ENCODE data around the gene UBQLN4. TPM values are rescaled to one million over a fixed set of nuclear protein-coding genes. Genes with fewer than 3 reads are reported as not detected.

The UBQLN4 gene
- polyA plus RNA-seq, 1 of the 3 experiments (the other 2 are of a cell fraction) = 37.0 TPM

DNA sequence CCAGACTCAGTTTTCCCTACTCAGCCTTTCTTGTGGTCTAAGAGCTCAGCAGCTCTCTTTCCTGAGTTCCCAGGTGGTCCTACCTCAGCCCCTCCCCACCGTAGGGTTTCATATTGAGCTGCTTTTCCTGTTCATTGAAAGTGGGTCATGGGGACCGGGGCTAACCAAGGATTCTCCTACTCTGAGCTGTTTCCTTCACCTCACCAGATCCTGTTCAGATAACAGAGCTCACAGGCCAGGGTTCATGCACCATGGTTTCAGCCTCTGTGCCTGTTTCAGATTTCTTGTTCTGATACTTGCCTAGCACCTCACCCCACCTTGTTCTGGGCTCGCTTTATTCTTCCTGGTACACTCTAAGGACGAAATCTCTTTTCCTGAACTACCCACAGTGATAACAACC, 8.5 kb downstream of the UBQLN4 start:
- no peak overlapping the region for H2AFZ ChIP-seq (ENCODE audit: low read depth)
- no peak for DNase-seq
- H4K20me1 ChIP-seq (ENCODE audit: insufficient read depth) = no peaks in the 10 kb centered on the region
- H3K79me2 ChIP-seq (ENCODE audit: insufficient read depth) = no peaks in the 10 kb centered on the region
- H3K9ac ChIP-seq = no peak overlapping the region
- no peaks in the 10 kb centered on the region for H3K9me2 ChIP-seq
- no peaks in the 10 kb centered on the region for H3K4me1 ChIP-seq (ENCODE audit: control insufficient read depth in 1 of 2, insufficient read depth in 2 of 2, low read depth in 1 of 2, low read length in 1 of 2)
- no peaks in the 10 kb centered on the region for H3K27me3 ChIP-seq (ENCODE audit: insufficient read depth)
- ChIA-PET POLR2A (no interaction called here), CTCF (interaction anchor here (0.7 to 3.1 kb wide), 7 partner anchors 8 to 67 kb away, joined by 3 to 19 read pairs (median 3); partner anchors contain the start of genes ARHGEF2, LAMTOR2 and UBQLN4)
- H3K4me3 ChIP-seq (ENCODE audit: low read depth in 2 of 2, low read length in 1 of 2) = no peak overlapping the region
- peaks cover 11% of the 10 kb centered on the region for H3F3A ChIP-seq (replicated peaks; ENCODE audit: insufficient read depth)
- 95% methylated on average over 4 of the region's 4 CpGs for WGBS (ENCODE audit: low lambda C conversion rate)
- peaks cover 20 to 49% of the 10 kb centered on the region in 2 experiments for H3K36me3 ChIP-seq (replicated peaks in 1 of 2; ENCODE audit: control insufficient read depth in 1 of 2, insufficient read depth in 2 of 2, low read length in 1 of 2)
- H3K27ac ChIP-seq (ENCODE audit: low read depth in 2 of 2, low read length in 1 of 2) = no peak overlapping the region
- no peaks in the 10 kb centered on the region for H3K9me3 ChIP-seq
- TF ChIP-seq EP300 (IDR thresholded peaks at IDR 0.05; ENCODE audit: borderline replicate concordance in 1 of 2, low read depth in 1 of 2, low read length in 1 of 2) (no peak), MEF2A (IDR thresholded peaks at IDR 0.05; ENCODE audit: borderline replicate concordance, low read depth) (no peak), GATA2 (CRISPR knock-in tag; IDR thresholded peaks at IDR 0.05) (no peak), ZBTB33 (IDR thresholded peaks at IDR 0.05; ENCODE audit: borderline replicate concordance, low read depth) (no peak), ELF1 (IDR thresholded peaks at IDR 0.05) (no peak), TEAD4 (IDR thresholded peaks at IDR 0.05; ENCODE audit: borderline replicate concordance, insufficient read depth) (no peak), FOXM1 (IDR thresholded peaks at IDR 0.05; ENCODE audit: low read depth) (no peak), NRF1 (IDR thresholded peaks at IDR 0.05; ENCODE audit: low read depth, low read length) (no peak), MAX (IDR thresholded peaks at IDR 0.05; ENCODE audit: low read depth) (no peak), POLR2AphosphoS5 (IDR thresholded peaks at IDR 0.05; ENCODE audit: low read depth, low read length) (no peak), FOXJ3 (CRISPR knock-in tag; IDR thresholded peaks at IDR 0.05) (no peak), JUND (IDR thresholded peaks at IDR 0.05) (no peak), MXI1 (IDR thresholded peaks at IDR 0.05; ENCODE audit: low read depth, low read length) (no peak)
- TF ChIP-seq, protein P1, sequence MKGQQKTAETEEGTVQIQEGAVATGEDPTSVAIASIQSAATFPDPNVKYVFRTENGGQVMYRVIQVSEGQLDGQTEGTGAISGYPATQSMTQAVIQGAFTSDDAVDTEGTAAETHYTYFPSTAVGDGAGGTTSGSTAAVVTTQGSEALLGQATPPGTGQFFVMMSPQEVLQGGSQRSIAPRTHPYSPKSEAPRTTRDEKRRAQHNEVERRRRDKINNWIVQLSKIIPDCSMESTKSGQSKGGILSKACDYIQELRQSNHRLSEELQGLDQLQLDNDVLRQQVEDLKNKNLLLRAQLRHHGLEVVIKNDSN (IDR thresholded peaks at IDR 0.05; ENCODE audit: borderline replicate concordance, low read depth) = no peak
- TF ChIP-seq, protein P2, sequence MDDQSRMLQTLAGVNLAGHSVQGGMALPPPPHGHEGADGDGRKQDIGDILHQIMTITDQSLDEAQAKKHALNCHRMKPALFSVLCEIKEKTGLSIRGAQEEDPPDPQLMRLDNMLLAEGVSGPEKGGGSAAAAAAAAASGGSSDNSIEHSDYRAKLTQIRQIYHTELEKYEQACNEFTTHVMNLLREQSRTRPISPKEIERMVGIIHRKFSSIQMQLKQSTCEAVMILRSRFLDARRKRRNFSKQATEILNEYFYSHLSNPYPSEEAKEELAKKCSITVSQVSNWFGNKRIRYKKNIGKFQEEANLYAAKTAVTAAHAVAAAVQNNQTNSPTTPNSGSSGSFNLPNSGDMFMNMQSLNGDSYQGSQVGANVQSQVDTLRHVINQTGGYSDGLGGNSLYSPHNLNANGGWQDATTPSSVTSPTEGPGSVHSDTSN (IDR thresholded peaks at IDR 0.05) = no peak
- H3K4me2 ChIP-seq = no peak overlapping the region

GRCh38 chr1:156042828-156043227, 10.8 kb downstream of the UBQLN4 start:
- Histone ChIP-seq H2AFZ (ENCODE audit: low read depth) (no peak overlapping the region), H3K4me1 (ENCODE audit: control insufficient read depth in 1 of 2, insufficient read depth in 2 of 2, low read depth in 1 of 2, low read length in 1 of 2) (no peaks in the 10 kb centered on the region), H3K79me2 (ENCODE audit: insufficient read depth) (no peaks in the 10 kb centered on the region), H3K9me3 (no peaks in the 10 kb centered on the region), H3K27me3 (ENCODE audit: insufficient read depth) (no peaks in the 10 kb centered on the region), H3K4me2 (no peak overlapping the region), H4K20me1 (ENCODE audit: insufficient read depth) (no peaks in the 10 kb centered on the region), H3K9me2 (no peaks in the 10 kb centered on the region), H3F3A (replicated peaks; ENCODE audit: insufficient read depth) (peaks cover 11% of the 10 kb centered on the region), H3K27ac (ENCODE audit: low read depth in 2 of 2, low read length in 1 of 2) (no peak overlapping the region), H3K9ac (no peak overlapping the region), H3K4me3 (ENCODE audit: low read depth in 2 of 2, low read length in 1 of 2) (no peak overlapping the region), H3K36me3 (replicated peaks in 1 of 2; ENCODE audit: control insufficient read depth in 1 of 2, insufficient read depth in 2 of 2, low read length in 1 of 2) (peaks cover 22 to 27% of the 10 kb centered on the region in 2 experiments)
- DNase-seq = no peak
- WGBS (ENCODE audit: low lambda C conversion rate) = 93% methylated on average over 3 of the region's 3 CpGs
- ChIA-PET CTCF (interaction anchor here (1.3 to 3.1 kb wide), 2 partner anchors 10 to 24 kb away, joined by 5 to 19 read pairs; partner anchors contain the start of genes LAMTOR2 and UBQLN4), POLR2A (no interaction called here)
- TF ChIP-seq, protein P1 (IDR thresholded peaks at IDR 0.05; ENCODE audit: borderline replicate concordance, low read depth) = no peak
- no peak for TF ChIP-seq POLR2AphosphoS5 (IDR thresholded peaks at IDR 0.05; ENCODE audit: low read depth, low read length)
- TF ChIP-seq REST (IDR thresholded peaks at IDR 0.05; ENCODE audit: low read depth, low read length) = no peak
- TF ChIP-seq FOXJ3 (CRISPR knock-in tag; IDR thresholded peaks at IDR 0.05) = no peak
- no peak for TF ChIP-seq RCOR1 (IDR thresholded peaks at IDR 0.05; ENCODE audit: low read length)
- TF ChIP-seq, protein P3, sequence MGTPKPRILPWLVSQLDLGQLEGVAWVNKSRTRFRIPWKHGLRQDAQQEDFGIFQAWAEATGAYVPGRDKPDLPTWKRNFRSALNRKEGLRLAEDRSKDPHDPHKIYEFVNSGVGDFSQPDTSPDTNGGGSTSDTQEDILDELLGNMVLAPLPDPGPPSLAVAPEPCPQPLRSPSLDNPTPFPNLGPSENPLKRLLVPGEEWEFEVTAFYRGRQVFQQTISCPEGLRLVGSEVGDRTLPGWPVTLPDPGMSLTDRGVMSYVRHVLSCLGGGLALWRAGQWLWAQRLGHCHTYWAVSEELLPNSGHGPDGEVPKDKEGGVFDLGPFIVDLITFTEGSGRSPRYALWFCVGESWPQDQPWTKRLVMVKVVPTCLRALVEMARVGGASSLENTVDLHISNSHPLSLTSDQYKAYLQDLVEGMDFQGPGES (IDR thresholded peaks at IDR 0.05; ENCODE audit: low read depth, low read length) = no peak
- TF ChIP-seq YY1 (IDR thresholded peaks at IDR 0.05; ENCODE audit: low read depth) = no peak
